ENCODE measurements around the gene DNAH6.
"Not testable (repeated sequence)": the region's sequence is repeated elsewhere in the genome, so short reads cannot be mapped to it uniquely, and the experiment has no call there.

The DNAH6 gene

GRCh38 chr2:84847326-84848050 lies 331.2 kb downstream of the DNAH6 start:
- DNase-seq = no peak

GRCh38 chr2:84849271-84849952 lies 333.1 kb downstream of the DNAH6 start:
- peak; percentile 14 for DNase-seq

GRCh38 chr2:84850471-84850870 lies 334.2 kb downstream of the DNAH6 start:
- no peak for DNase-seq

- DNase-seq = no peak
Observed at GRCh38 chr2:84851876-84852275, 335.6 kb downstream of the DNAH6 start.

- no peak for DNase-seq
Observed at GRCh38 chr2:84854850-84855249, 338.6 kb downstream of the DNAH6 start.

GRCh38 chr2:84855731-84856130 lies 339.4 kb downstream of the DNAH6 start:
- DNase-seq = no peak

GRCh38 chr2:84856787-84857186 lies 340.5 kb downstream of the DNAH6 start:
- no peak for DNase-seq

- no peak for DNase-seq
Observed at GRCh38 chr2:84857566-84857965, 341.3 kb downstream of the DNAH6 start.

- no peak for DNase-seq
Observed at GRCh38 chr2:84858123-84858522, 341.8 kb downstream of the DNAH6 start.

- DNase-seq = no peak
Observed at GRCh38 chr2:84858937-84859336, 342.6 kb downstream of the DNAH6 start.

- DNase-seq = no peak
Observed at GRCh38 chr2:84861539-84861938, 345.2 kb downstream of the DNAH6 start.

GRCh38 chr2:84862006-84862405 lies 345.7 kb downstream of the DNAH6 start:
- no peak for DNase-seq

- DNase-seq = no peak
Observed at GRCh38 chr2:84865181-84865783, 349.0 kb downstream of the DNAH6 start.

- no peak for DNase-seq
Observed at GRCh38 chr2:84866122-84866521, 349.8 kb downstream of the DNAH6 start.

GRCh38 chr2:84868327-84868726 lies 352.0 kb downstream of the DNAH6 start:
- DNase-seq = not testable (repeated sequence)
